Neuronal stem cell (in vitro differentiated cells): Measurements from ENCODE around the gene SCAI.
"Not testable (repeated sequence)": the region's sequence is repeated elsewhere in the genome, so short reads cannot be mapped to it uniquely, and the experiment has no call there.

Source experiments
- DNase-seq: peaks from one replicate; pipeline ENCODE4 v3.0.0-alpha.2; 2013; ENCODE audit warnings: low spot score
- H2AFZ ChIP-seq: one replicate; pipeline ENCODE4 v1.6.1; 2013; ENCODE audit warnings: mild to moderate bottlenecking, low read length, inconsistent platforms
- H2AK5ac ChIP-seq: 2 replicates; pipeline ENCODE4 v1.6.1; 2013; ENCODE audit warnings: low read depth, mild to moderate bottlenecking, inconsistent platforms, low read length, moderate library complexity, mixed read lengths
- H2BK120ac ChIP-seq: 2 replicates; pipeline ENCODE4 v1.6.1; 2013; ENCODE audit warnings: low read depth, mild to moderate bottlenecking, inconsistent platforms, low read length, moderate library complexity, mixed read lengths
- H2BK12ac ChIP-seq: one replicate; pipeline ENCODE4 v1.6.1; 2013; ENCODE audit warnings: low read length, inconsistent platforms
- H2BK15ac ChIP-seq: 2 replicates; pipeline ENCODE4 v1.6.1; 2013; ENCODE audit warnings: mild to moderate bottlenecking, low read length, inconsistent platforms, mixed read lengths
- H2BK5ac ChIP-seq: one replicate; pipeline ENCODE4 v1.6.1; 2013; ENCODE audit warnings: inconsistent platforms, mild to moderate bottlenecking, low read length, moderate library complexity
- H3K14ac ChIP-seq: one replicate; pipeline ENCODE4 v1.6.1; 2013; ENCODE audit warnings: low read length, inconsistent platforms
- H3K18ac ChIP-seq: 2 replicates; pipeline ENCODE4 v1.6.1; 2013; ENCODE audit warnings: low read length, inconsistent platforms
- H3K23ac ChIP-seq: 2 replicates; pipeline ENCODE4 v1.6.1; 2013; ENCODE audit warnings: low read depth, mild to moderate bottlenecking, mixed read lengths, low read length, inconsistent platforms; ENCODE audit not compliant: poor library complexity
- H3K27ac ChIP-seq: replicated peaks from 3 replicates; pipeline ENCODE4 v1.5.1; 2013; ENCODE audit warnings: low read length, inconsistent platforms
- H3K27me3 ChIP-seq, 3 experiments: 2 replicates each; pipeline ENCODE4 v1.6.1; 2013; ENCODE audit warnings: low read length in 3 of 3, mild to moderate bottlenecking in 2 of 3, inconsistent platforms in 1 of 3, low read depth in 1 of 3, mixed read lengths in 1 of 3, moderate library complexity in 1 of 3; ENCODE audit not compliant: control insufficient read depth in 3 of 3, insufficient read depth in 3 of 3
- H3K36me3 ChIP-seq, 2 donors: replicated peaks in 1 of 2; 2 replicates each; pipeline ENCODE4 v1.6.1; 2013; ENCODE audit warnings: low read length in 2 of 2; ENCODE audit not compliant: control insufficient read depth in 2 of 2, insufficient read depth in 2 of 2
- H3K4ac ChIP-seq: 2 replicates; pipeline ENCODE4 v1.6.1; 2013; ENCODE audit warnings: inconsistent platforms, mild to moderate bottlenecking, low read length, moderate library complexity
- H3K4me1 ChIP-seq, 2 donors: 1 replicate in 1 of 2; 2 replicates in 1 of 2; pipeline ENCODE4 v1.6.1; 2013; ENCODE audit warnings: low read length in 2 of 2, low read depth in 1 of 2; ENCODE audit not compliant: control insufficient read depth in 2 of 2, insufficient read depth in 1 of 2
- H3K4me2 ChIP-seq: one replicate; pipeline ENCODE4 v1.6.1; 2013; ENCODE audit warnings: mild to moderate bottlenecking, low read length, inconsistent platforms; ENCODE audit not compliant: insufficient read depth, poor library complexity, severe bottlenecking
- H3K4me3 ChIP-seq, 2 donors: 2 replicates each; pipeline ENCODE4 v1.5.1; 2013; ENCODE audit warnings: low read length in 2 of 2, mild to moderate bottlenecking in 2 of 2, inconsistent platforms in 1 of 2, moderate library complexity in 1 of 2
- H3K79me1 ChIP-seq: one replicate; pipeline ENCODE4 v1.6.1; 2013; ENCODE audit warnings: low read depth, mild to moderate bottlenecking, inconsistent platforms, low read length, moderate library complexity
- H3K9ac ChIP-seq: one replicate; pipeline ENCODE4 v1.6.1; 2013; ENCODE audit warnings: mild to moderate bottlenecking, low read depth, low read length, inconsistent platforms; ENCODE audit not compliant: poor library complexity
- H3K9me3 ChIP-seq, 2 donors: replicated peaks in 1 of 2; 2 replicates each; pipeline versions ENCODE3 to v1.6.1; 2013; ENCODE audit warnings: low read length in 2 of 2, mild to moderate bottlenecking in 2 of 2, inconsistent platforms in 1 of 2, low read depth in 1 of 2, mixed read lengths in 1 of 2, moderate library complexity in 1 of 2; ENCODE audit not compliant: control insufficient read depth in 2 of 2, insufficient read depth in 1 of 2
- H4K8ac ChIP-seq: one replicate; pipeline ENCODE4 v1.6.1; 2013; ENCODE audit warnings: low read depth, mild to moderate bottlenecking, inconsistent platforms, low read length, moderate library complexity
- H4K91ac ChIP-seq: one replicate; pipeline ENCODE4 v1.6.1; 2013; ENCODE audit warnings: low read length, low read depth, mild to moderate bottlenecking, inconsistent platforms; ENCODE audit not compliant: poor library complexity
- WGBS, 2 donors: extraction: QIAGEN DNeasy Blood & Tissue Kit; methylation state at CpG; one replicate each; pipeline ENCODE4 v1.1.7; 2013; ENCODE audit warnings: missing lambda C conversion rate in 2 of 2, mixed read lengths in 1 of 2; ENCODE audit not compliant: insufficient read length in 2 of 2, insufficient replicate concordance in 1 of 2; ENCODE audit errors: extremely low coverage in 2 of 2; 5-methylcytosine and 5-hydroxymethylcytosine counted together

The SCAI gene

DNA sequence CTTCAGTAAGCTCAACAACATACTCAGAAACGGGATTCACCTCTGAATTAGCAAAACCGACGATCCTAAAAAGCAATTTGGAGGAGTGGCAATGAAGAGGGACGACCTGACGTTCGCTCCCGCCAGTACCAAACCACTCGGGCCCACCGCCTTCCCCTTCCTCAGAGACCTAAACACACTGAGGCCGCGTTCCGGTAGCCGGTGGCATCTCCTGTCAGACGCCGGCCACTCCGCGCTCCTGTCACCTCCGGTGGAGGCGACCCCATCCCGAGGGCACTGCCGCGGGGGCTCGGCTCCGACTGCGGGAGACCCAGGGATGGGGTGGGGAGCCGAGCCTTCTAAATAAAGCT lies 45.7 kb upstream of the SCAI start:
- peak overlapping the region; percentile 89 for H3K4me2 ChIP-seq
- peaks cover 3% of the 10 kb centered on the region in 2 donors for H3K4me1 ChIP-seq
- peak overlapping the region; percentile 93 for H3K9ac ChIP-seq
- no peak overlapping the region for H2BK12ac ChIP-seq
- H3K27me3 ChIP-seq = no peaks in the 10 kb centered on the region
- peak overlapping the region; percentile 84 for H2AK5ac ChIP-seq
- no peak overlapping the region for H4K8ac ChIP-seq
- no peak overlapping the region for H3K4ac ChIP-seq
- peak overlapping the region; percentile 94 for H3K18ac ChIP-seq
- H3K9me3 ChIP-seq = no peaks in the 10 kb centered on the region
- peak overlapping the region; percentile 91 for H3K23ac ChIP-seq
- peaks cover 11% of the 10 kb centered on the region for H3K79me1 ChIP-seq
- peak; percentile 1 for DNase-seq
- peaks cover 0 to 13% of the 10 kb centered on the region in 2 donors for H3K36me3 ChIP-seq
- no peak overlapping the region for H3K27ac ChIP-seq
- no peak overlapping the region for H2BK15ac ChIP-seq
- no CpG with 5 or more reads among the region's 26 CpGs for WGBS, 2 donors
- peak overlapping the region; percentile 92 to 100 for H3K4me3 ChIP-seq
- no peak overlapping the region for H2BK120ac ChIP-seq
- no peak overlapping the region for H4K91ac ChIP-seq
- peak overlapping the region; percentile 87 for H2AFZ ChIP-seq
- H2BK5ac ChIP-seq = peak overlapping the region; percentile 93
- H3K14ac ChIP-seq = peak overlapping the region; percentile 94

DNA sequence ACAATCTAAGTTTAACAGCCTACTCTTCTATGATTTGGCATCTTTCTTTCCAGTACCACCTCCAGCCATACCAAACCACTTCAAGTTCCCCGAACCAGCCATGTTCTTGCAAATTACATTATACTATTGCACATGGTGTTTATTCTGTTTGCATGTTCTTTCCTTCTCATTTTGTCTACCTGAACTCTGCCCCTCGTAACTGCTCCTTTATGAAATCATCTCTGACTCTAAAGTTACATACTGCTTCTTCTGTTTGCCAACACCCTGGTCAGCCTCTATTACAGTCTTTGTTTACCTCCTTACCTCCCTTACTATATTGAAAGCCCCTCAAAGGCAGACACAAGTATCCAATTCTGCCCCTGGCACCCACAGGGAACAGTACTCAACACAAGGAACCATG lies 40.2 kb upstream of the SCAI start:
- H3K4me3 ChIP-seq = no peak overlapping the region
- no peak overlapping the region for H4K8ac ChIP-seq
- peaks cover 0 to 13% of the 10 kb centered on the region in 2 donors for H3K36me3 ChIP-seq
- peaks cover 0 to under 1% of the 10 kb centered on the region in 2 donors for H3K9me3 ChIP-seq
- no CpG with 5 or more reads among the region's 2 CpGs for WGBS, 2 donors
- no peak overlapping the region for H2BK12ac ChIP-seq
- peaks cover 4% of the 10 kb centered on the region for H3K79me1 ChIP-seq
- no peak overlapping the region for H3K9ac ChIP-seq
- no peak overlapping the region for H2BK120ac ChIP-seq
- H3K14ac ChIP-seq = no peak overlapping the region
- no peak overlapping the region for H3K18ac ChIP-seq
- no peak overlapping the region for H3K23ac ChIP-seq
- no peak overlapping the region for H4K91ac ChIP-seq
- H3K4me2 ChIP-seq = no peak overlapping the region
- H2AFZ ChIP-seq = no peak overlapping the region
- H3K4me1 ChIP-seq = no peaks in the 10 kb centered on the region
- H2BK15ac ChIP-seq = no peak overlapping the region
- H3K27ac ChIP-seq = no peak overlapping the region
- H2BK5ac ChIP-seq = no peak overlapping the region
- no peak overlapping the region for H2AK5ac ChIP-seq
- H3K27me3 ChIP-seq = no peaks in the 10 kb centered on the region
- H3K4ac ChIP-seq = no peak overlapping the region
- no peak for DNase-seq

DNA sequence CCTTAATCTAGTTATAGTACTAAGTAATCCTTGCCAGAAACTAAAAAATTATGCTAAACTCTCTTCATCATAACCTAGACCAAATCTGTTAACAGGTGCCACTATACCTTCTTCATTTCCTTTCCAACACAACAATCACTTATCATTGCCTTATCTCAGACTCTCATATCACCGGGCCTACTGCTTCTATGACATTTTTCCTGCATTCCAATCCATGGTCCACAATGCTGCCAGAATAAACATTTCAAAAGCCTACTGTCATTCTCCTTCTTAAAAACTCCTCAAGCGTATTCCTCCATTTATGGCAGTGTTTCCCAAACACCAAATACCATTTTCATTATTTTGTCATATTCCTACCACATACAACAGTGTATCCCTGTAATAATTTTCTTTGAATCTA lies 39.7 kb upstream of the SCAI start:
- Histone ChIP-seq H2BK12ac (no peak overlapping the region), H4K91ac (no peak overlapping the region), H3K18ac (no peak overlapping the region), H3K4me3 (no peak overlapping the region), H2AFZ (no peak overlapping the region), H3K9ac (no peak overlapping the region), H2BK120ac (no peak overlapping the region), H3K14ac (no peak overlapping the region), H3K27ac (no peak overlapping the region), H2BK5ac (no peak overlapping the region), H3K23ac (no peak overlapping the region), H3K4me1 (no peaks in the 10 kb centered on the region), H3K9me3 (peaks cover 0 to 5% of the 10 kb centered on the region in 2 donors), H4K8ac (no peak overlapping the region), H3K36me3 (peaks cover 0 to 17% of the 10 kb centered on the region in 2 donors), H3K4ac (no peak overlapping the region), H3K79me1 (peaks cover 4% of the 10 kb centered on the region), H3K27me3 (no peaks in the 10 kb centered on the region), H2AK5ac (no peak overlapping the region), H3K4me2 (no peak overlapping the region), H2BK15ac (no peak overlapping the region)
- no CpG with 5 or more reads among the region's 2 CpGs for WGBS, 2 donors
- DNase-seq = no peak

DNA sequence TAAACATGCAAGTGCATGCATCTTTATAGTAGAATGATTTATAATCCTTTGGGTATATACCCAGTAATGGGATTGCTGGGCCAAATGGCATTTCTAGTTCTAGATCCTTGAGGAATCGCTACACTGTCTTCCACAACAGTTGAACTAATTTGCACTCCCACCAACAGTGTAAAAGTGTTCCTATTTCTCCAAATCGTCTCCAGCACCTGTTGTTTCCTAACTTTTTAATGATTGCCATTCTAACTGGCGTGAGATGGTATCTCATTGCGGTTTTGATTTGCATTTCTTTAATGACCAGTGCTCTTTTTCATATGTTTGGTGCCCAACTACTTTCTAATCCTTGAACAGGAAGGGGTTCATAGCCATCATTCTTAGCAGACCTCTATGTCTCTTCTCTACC lies 38.4 kb upstream of the SCAI start:
- not testable (repeated sequence) for H3K27me3 ChIP-seq, H3K4me1 ChIP-seq, H3K27ac ChIP-seq, H3K79me1 ChIP-seq, H2BK12ac ChIP-seq, H2AFZ ChIP-seq, H3K23ac ChIP-seq, H2BK120ac ChIP-seq, H4K91ac ChIP-seq, DNase-seq, H3K9ac ChIP-seq, H3K18ac ChIP-seq, H2BK5ac ChIP-seq, H3K4me3 ChIP-seq, H3K9me3 ChIP-seq, H4K8ac ChIP-seq, H3K4ac ChIP-seq, H2BK15ac ChIP-seq, H3K14ac ChIP-seq, H2AK5ac ChIP-seq, H3K4me2 ChIP-seq
- H3K36me3 ChIP-seq = peaks cover 0 to 22% of the 10 kb centered on the region in 2 donors
- no CpG with 5 or more reads among the region's 4 CpGs for WGBS, 2 donors
